Activated naive CD4-positive, alpha-beta T cell (primary cell): ENCODE results near the gene IPO11.
"Not testable (repeated sequence)": the region's sequence is repeated elsewhere in the genome, so short reads cannot be mapped to it uniquely, and the experiment has no call there.

ENCODE experiments used
- DNase-seq, 4 experiments: peaks; one replicate each; lab custom pipeline; 2025; lab: John Stamatoyannopoulos, UW

Gene IPO11

GRCh38 chr5:62514510-62515119, 102.1 kb downstream of the IPO11 start:
- no peak for DNase-seq

DNA sequence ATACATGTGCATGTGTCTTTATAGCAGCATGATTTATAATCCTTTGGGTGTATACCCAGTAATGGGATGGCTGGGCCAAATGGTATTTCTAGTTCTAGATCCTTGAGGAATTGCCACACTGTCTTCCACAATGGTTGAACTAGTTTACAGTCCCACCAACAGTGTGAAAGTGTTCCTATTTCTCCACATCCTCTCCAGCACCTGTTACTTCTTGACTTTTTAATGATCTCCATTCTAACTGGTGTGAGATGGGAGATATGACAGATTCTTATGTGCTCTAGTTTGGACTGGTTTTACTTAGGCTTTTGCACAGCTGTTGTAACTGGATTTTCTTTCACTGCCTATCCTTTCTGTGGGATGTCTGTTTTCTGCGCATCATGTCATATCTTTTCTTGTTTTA, 108.2 kb downstream of the IPO11 start:
- DNase-seq = not testable (repeated sequence)

- DNase-seq = no peak
Measured at GRCh38 chr5:62521319-62521718, 108.8 kb downstream of the IPO11 start.

GRCh38 chr5:62522811-62523210, 110.2 kb downstream of the IPO11 start:
- DNase-seq = no peak

DNA sequence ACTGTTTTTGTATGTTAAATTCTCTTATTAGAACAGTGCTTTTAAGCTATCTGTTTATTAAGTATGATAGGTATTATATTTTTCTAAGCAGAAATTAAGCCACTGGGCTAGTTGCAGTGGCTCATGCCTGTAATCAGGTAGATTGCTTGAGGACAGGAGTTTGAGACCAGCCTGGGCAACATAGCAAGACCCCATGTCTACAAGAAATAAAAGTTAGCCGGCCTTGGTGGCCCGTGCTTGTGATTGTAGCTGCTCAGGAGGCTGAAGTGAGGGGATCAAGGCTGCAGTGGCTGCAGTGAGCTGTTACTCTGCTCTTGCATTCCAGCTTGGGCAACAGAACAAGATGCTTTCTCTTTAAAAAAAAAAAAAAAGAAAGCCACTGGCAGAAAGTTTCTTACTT, 121.0 kb downstream of the IPO11 start:
- no peak for DNase-seq

DNA sequence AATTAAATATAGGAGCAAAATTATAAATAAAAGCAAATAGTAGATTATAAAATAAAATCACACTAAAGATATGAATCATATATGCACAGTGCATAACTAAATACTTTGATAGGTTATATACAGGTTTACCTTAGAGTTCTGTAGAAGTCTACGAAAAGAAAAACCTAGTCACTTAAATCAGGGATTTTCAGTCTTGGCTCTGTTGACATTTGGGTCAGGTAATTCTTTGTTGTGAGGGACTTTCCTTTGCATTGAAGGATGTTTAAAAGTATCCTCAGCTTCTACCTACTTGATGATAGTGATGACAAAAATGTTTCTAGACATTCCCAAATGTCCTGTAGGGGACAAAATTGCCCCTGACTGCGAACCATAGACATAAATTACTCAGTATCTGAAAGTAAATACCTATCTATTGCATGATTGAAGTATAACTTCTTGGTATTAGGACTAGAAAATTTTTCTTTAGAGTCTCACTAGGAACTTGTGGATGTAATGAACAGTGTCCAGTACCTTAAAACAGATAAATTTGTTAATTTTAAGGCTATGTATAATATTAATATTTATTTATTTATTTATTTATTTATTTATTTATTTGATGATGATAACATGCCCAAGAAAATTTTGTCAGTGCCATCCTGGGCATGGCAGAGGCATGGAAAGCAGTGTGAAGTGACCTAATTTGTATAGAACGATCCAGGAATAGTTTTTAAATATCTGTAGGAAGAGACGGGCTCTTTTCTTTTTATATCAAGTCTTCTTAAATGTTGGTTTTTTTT, 122.1 kb downstream of the IPO11 start:
- no peak for DNase-seq

- no peak for DNase-seq
Measured at GRCh38 chr5:62536232-62536631, 123.7 kb downstream of the IPO11 start.

GRCh38 chr5:62536783-62537182, 124.2 kb downstream of the IPO11 start:
- DNase-seq = no peak

DNA sequence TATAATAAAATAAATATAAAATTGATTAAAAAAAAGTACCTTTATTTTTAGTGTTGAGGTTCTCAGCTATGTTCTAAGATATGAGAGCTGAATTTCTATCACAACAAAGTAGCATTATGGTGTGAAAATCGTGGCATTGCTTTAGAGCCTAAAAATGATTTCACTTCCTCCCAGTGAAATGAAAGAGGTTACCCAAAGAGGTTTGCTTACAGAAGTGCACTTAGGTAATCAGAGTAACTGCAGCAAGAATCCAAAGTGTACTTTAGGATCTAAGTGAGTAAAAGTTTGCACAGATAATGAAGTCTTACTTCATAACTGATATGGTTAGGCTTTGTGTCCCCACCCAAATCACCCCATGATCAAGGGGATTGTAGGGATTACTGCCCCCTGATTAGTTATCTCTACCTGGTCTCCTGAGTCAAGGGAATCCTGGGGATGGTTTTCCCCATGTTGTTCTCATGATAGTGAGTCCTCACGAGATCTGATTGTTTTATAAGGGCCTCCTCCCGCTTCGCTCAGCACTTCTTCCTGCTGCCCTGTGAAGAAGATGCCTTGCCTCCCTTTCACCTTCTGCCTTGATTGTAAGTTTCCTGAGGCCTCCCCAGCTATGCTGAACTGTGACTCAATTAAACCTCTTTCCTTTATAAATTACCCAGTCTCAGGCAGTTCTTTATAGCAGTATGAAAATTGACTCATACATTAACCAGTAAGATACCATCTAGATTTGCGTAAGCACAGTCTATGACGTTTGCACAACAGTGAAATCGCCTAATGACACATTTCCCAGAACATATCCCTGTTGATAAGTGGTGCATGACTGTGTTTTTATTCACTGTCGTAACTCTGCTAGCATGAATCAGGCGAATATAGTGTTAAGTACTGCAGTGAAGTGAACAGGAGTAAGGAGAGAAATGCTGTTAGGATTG, 125.7 kb downstream of the IPO11 start:
- no peak for DNase-seq

GRCh38 chr5:62542720-62543119, 130.2 kb downstream of the IPO11 start:
- no peak for DNase-seq

GRCh38 chr5:62547945-62548630, 135.5 kb downstream of the IPO11 start:
- DNase-seq = no peak

DNA sequence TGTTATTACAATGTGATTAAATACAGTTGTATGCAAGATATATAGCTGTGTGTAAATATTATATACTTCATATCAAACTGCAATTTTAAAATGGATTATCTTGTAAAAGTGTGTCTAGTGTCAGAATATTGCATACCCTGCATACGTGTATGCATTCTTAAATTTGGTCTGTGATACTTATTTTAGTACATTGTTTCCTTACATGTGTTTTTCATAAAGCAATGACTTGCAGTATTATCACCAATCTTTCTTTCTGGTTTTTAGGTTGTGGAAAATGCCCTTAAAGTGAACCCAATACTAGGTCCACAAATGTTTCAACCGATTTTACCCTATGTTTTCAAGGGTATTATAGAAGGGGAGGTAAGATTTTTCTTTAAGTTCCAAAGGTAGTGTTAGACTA, 137.5 kb downstream of the IPO11 start:
- no peak for DNase-seq

DNA sequence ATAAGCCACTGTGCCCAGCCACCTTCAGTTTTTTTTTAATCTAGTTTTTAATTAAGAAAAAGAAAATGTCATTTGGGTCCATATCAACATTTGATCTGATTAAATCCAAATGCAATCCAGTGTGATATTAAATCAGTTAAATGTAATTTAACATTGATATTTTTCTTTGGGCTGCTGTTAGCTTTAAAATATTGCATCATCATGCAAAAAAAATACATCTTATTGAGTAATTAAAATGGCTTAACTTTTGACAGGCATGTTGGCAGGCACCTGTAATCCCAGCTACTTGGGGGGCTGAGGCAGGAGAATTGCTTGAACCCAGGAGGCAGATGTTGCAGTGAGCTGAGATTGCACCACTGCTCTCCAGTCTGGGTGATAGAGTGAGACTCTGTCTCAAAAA, 143.4 kb downstream of the IPO11 start:
- no peak for DNase-seq

DNA sequence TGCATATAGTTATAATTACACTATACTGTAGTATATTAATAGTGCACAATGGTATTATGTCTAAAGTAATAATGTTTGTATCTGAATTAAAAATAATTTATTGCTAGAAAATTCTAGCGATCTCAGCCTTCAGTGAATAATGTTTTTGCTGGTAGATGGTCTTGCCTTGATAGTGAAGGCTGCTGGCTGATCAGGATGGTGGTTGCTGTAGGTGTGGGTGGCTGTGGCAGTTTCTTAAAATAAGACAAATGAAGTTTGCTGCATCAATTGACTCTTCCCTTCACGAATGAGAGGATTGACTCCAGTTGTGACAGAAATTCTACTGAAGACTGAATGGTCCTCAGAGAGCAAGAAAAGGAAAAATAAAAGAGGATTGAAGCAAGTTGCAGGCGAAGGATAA, 146.4 kb downstream of the IPO11 start:
- DNase-seq = no peak

DNA sequence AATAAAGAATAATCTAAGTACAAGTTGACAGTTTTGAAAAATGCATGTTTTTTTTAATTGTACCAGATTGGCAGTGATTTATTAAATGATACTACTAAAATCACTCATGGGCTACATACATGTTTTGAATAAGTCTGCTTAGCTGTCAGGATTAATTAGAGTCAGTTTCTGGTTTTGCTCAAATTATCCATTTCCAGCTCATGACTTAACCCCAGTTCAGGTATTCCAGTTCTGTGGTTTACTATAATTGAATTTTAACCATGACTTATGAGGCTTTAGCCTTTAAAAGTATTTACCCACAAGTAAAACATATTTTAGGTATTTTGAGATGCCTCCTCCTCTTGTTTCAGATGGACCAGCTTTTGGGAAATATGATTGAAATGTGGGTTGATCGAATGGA, 148.2 kb downstream of the IPO11 start:
- DNase-seq = no peak

- DNase-seq = no peak
Measured at GRCh38 chr5:62561896-62562295, 149.3 kb downstream of the IPO11 start.

DNA sequence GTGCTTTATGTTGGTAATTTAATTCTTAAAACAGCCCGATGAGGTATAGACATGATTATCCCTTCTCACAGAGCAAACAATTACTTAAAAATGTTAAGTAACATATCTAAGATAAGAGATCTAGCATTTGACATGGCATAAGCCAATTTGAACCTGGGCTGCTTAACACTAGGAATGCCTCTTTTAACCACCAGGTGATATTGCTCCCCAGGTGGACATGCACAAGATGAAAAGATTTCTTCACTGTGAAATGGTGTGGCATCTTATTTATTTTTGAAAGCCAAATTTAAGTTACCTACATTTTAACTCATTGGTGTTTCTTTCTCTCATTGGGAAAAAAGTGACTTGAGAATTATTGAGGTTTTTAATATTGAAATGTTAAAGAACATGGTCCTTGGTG, 150.3 kb downstream of the IPO11 start:
- no peak for DNase-seq

DNA sequence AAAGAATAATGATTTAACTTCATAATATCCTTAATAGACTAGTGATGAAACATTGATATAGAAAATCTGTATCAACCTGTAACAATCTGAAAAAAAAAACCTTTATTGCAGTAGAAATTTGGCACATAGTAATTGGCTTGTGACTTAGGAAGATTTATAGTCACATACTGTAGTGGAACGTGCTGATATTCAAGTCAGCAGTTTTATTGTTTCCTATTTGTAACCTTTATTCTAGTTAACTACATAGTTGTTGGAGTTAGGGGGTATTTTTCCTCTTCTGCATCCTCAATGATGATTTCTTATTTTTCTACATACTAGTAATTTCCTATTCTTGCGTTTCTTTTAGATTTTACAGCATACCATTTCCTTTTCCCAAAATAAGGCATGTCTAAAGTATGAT, 151.5 kb downstream of the IPO11 start:
- no peak for DNase-seq

DNA sequence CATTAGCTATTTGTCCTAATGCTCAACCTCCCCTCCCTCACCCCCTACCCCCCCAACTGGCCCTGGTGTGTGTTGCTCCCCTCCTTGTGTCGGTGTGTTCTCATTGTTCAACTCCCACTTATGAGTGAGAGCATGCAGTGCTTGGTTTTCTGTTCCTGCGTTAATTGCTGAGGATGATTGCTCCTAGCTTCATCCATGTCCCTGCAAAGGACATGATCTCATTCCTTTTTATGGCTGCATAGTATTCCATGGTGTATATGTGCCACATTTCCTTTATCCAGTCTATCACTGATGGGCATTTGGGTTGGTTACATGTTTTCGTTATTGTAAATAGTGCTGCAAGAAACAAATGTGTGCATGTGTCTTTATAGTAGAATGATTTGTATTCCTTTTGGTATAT, 153.2 kb downstream of the IPO11 start:
- not testable (repeated sequence) for DNase-seq

- no peak for DNase-seq
Measured at GRCh38 chr5:62568143-62568542, 155.6 kb downstream of the IPO11 start.

GRCh38 chr5:62568800-62569432, 156.4 kb downstream of the IPO11 start:
- DNase-seq = no peak

GRCh38 chr5:62569470-62569869, 156.9 kb downstream of the IPO11 start:
- DNase-seq = no peak
